HG02623 (cell line): Measurements from ENCODE around the gene BRME1.

Experiments used
- ATAC-seq: cut with Tn5 transposase; IDR thresholded peaks from one replicate; pipeline ENCODE4 v1.9.1; 2021; ENCODE audit warnings: moderate library complexity; ENCODE audit not compliant: unreplicated experiment

Gene BRME1

DNA sequence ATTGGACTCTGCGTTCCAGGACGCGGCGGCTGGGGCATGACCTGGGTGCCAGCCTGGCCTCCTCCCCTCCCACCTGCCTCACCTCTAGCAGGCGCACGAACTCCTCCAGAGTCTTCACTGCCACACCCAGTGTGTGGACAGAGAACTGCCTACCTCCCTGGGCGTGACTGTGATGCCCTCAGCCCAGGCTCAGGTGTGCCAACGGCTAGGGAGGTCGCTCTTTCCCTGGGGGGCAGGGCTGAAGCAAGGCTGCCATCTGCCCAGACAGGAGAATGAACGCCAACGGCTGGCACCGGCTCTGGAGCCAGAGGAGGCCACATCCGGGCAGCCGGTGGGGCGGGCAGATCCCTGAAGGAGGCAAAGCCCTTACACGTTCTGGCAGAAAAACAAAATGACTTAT lies 17.6 kb downstream of the BRME1 start:
- no peak for ATAC-seq

DNA sequence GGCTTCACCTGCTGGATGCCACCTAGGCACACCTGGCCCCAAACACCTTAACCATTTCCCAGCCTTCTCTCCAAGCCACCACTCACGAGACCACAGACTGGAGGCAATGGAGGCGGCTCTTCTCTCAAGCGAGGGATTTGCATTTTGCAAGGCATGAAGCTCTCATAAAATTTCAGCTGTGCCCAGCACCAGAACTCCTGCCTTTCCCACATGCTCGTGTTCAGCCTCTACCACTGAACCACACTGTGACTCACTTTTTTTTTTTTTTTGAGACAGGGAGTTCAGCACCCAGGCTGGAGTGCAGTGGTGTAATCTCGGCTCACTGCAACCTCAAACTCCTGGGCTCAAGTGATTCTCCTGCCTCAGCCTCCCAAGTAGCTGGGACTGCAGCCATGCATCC lies 18.4 kb downstream of the BRME1 start:
- ATAC-seq: no peak

DNA sequence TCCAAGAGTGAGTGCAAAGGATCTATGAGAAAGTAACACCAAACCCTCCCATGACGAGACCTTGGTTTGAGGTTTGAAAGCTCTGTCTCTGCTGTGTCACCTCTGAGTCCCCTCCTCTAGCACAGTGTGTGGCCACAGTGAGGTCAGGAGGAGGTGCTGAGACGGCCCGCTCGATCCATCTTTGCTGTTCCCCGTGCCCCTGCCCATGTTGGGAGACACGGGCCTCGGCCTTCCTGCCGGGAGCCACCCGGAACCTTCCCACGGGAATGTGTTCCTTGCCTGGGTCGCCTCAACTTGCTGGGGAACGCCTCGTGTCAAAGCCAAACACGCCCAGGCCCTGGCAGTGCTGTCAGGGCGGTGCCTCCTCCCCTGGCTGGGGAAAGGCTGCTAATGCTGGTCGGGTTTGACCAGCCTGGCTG lies 18.9 kb downstream of the BRME1 start:
- no peak for ATAC-seq

DNA sequence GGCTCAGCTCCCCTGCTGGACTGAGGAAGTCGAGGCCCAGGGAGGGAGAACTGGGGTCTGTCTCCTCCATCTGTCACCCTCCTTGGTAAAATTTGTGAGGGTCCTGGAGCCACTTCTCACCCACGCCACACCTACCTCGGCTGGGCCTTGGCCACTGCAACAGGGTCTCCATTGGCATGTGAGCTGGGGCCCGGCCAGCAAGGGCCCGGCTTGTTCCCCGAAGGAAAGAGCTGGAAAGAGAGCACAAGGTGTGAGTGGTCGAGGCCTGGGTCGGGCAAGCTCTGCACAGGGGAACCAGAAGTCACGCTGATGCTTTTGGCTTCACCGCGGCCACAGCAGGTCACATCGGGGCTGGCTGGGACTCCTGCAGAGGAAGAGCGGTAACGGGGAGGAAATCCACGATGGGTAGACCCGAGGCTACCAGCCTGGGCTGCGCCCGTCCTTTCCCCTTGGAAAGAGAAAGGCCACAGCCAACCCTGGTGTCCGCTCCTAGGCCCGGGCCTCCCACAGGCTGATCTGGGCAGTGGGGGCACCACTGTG lies 20.0 kb downstream of the BRME1 start:
- no peak for ATAC-seq

DNA sequence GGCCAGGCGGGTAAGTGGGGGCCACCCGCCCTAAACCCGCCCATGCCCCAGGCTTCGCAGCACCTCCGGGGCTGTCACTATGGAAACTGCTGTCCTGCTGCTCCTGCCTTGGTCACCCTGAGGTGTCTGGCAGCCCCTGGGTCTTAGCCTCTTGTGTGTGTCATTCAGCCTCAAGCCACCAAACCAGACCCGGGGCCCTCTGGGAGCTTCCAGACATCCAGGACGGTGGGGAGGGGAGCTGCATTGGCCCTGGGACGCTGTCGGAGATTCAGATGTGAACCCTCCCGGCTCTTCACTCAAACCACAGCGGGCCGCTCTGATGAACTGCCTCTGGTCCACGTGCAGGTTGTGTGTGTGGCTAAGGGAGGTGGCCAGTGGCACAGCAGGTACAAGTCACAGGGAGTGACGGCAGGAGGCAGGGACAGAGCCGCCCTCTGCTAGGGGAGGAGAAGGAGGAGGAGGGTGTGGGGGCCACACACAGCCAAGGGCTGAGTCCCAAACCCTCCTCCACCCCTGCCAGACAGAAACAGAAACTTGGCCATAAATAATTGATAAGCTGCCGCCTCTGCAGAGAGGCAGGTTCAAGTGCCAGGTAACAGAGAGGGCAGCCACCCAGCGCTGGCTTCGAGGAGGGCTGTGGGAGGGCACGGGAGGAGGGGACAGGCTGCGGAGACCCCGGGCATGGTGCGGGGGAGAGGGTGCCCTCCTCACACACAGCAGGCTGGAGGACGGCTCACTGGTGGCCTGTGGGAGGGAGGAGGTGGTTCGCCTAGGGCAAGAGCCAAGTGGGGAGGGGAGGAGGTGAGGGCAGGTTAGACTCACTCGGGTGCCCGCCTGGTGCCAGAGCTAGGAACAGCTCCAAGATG lies 21.0 kb downstream of the BRME1 start:
- no peak for ATAC-seq

DNA sequence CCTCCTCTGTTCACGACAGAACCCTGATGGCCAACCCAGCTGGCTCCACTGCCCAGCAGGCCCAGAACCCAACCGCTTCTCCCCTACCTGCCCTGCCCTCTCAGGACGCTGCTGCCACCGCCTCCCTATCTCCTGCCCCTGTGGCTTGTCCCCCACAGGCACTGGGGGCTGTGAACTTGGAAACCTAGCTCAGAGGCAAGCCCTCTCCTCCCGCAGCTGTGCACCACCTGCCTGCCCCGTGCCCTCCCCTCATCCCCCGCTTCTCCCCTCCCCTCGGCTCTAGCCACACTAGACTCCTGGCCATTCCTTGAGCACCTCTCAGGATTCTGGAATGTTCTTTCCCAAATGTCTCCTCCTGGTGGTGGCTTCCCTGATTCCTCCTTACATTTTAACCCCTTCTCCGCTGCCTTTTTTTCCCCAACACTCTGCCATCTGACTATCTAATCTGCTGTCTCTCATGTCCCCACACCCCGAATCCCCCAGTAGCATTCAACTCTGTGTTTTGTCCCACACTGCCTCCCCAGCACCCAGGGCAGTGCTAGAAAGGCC lies 22.3 kb downstream of the BRME1 start:
- no peak for ATAC-seq

DNA sequence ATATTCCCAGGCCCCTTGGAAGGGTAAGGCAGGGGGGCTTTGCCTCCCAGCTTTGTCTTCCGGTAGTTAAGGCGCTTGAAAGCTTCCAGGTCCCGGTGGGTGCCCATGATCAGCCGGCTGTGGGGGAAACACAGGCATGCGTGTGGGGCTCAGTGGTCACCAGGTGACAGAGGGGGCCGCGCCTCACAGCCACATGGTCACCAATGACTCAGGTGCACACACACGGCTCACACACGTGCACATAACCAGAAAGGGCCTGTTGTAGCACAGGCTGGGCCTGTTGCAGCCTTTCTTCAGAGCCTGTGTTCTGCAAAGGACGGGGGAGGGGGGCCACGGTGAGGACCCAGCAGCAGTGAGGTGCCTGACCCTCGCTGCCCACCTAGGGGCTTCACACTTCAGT lies 23.1 kb downstream of the BRME1 start:
- ATAC-seq: no peak

DNA sequence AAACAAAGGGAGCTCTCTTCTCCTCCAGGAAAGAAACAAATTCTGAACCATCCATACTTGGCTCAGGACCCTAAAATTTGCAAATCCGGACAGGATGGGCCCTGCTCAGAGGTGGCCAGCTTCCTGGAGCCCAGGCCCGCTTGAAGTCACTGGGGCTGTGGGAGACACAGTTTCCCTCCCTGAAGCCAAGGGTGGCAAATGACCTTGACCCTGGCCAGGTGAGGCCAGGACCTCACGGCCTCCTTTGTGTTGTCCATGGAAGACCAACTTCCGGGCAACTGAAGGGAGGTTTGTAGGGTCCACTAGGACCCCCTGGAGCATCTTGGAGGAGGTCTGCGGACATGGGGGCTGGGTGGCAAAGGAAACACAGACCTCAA lies 23.5 kb downstream of the BRME1 start:
- no peak for ATAC-seq

DNA sequence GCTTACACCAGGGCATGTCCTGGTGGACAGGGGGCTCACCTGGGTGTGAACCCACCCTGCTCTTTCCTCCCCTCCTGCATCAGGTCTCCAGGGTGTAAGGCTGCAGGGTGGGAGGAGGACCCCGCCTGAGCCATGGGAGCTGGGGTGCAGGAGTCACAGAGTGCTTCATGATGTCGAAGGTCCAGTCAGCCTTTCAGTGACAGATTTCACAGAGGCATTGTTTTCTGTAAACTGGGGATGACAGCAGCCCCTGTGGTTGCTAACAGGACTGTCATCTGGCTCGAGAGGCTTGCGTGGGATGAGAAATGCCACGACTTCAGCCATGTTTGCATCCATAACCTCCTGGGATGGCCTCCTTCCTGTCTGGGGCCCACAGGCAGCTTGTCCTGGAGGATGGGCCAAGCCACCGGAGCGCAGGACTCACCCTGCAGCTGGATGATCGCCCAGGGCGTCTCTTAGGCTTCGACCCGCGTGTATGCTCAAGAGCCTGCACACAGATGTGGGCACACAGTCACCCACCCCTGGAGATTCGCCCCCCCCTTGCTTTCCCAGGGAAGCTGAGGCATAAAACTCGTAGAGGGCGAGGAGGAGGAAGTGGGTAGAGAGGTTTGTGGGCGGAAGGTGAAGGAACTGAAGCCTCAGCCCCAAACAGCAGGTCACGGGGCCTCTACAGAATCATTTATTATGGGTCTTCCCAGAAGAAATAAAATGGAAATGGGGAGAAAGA lies 24.1 kb downstream of the BRME1 start:
- ATAC-seq: no peak

DNA sequence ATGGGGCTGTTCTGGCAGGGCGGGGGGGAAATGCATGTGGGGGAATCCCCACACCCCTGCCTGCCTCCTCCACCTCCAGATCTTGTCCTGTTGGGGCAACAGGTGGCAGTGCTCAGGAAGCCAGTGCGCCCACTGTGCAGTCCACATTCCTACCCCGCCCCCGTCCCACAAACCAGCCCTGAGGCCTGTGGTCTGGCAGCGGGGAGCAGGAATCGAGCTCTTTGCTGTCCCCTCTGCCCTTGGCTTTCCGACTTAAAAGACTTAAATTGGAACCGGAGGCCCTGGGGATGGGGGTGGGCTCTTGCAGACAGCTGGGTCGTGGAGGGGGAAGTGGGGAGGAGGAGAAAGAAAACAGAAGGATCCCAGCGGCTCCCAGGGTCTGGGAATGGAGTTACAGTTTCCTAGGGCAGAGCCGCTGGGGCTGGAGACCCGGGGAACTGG lies 24.6 kb downstream of the BRME1 start:
- ATAC-seq: no peak

DNA sequence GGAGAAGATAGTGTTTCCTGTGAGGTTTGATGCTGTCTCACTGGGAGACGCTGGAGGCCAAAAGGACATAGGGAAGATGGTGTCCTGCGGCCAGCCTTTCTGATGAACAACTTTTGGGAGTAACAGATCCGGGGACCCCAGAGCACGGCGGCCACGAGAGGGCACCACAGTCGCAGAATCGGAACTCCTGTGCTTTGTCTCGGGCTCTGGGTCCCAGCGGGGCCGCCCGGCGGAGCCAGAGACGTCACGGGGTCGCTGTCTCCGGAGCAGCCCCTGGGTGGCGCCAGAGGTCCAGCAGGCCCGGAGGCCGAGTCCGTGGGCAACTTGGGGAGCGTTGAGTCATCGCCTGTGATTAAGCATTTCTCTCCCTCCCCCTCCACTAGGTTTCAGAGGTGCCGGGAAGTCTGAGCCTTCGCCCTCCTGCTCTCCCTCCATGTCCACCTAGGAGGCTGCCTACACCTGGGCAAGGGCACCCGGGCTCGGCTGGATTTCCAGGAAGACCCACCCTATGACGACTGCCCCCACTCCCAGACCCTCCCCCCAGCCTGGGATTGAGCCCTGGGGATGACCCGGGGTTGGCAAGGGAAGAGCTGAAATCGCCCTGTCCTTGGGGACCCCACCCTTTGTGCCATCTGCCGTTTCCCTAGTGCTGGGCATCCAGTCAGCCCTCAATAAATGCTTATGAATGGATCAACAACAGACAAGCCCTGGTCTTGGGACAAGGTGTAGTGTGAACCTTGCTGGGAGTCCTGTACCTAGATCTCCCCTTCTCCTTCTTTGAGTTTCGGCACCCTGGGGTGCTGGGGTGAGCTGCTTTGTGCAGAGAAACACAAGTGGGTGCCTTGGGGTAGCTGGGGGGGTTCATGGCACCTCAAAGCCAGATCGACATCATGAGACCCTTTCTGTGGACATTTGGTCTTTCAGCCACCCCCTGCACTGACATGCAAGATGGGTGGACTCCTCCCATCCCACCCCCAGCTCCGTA lies 25.6 kb downstream of the BRME1 start:
- peak; percentile 83 for ATAC-seq

DNA sequence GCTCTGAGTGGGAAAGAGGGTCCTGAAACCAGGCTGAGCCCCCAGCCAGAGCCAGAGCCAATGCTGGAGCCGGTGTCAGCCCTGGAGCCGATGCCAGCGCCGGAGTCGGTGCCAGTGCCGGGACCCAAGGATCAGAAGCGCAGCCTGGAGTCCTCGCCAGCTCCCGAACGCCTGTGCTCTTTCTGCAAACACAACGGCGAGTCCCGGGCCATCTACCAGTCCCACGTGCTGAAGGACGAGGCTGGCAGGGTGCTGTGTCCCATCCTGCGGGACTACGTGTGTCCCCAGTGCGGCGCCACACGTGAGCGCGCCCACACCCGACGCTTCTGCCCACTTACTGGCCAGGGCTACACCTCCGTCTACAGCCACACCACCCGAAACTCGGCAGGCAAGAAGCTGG lies 28.6 kb downstream of the BRME1 start:
- ATAC-seq: no peak

DNA sequence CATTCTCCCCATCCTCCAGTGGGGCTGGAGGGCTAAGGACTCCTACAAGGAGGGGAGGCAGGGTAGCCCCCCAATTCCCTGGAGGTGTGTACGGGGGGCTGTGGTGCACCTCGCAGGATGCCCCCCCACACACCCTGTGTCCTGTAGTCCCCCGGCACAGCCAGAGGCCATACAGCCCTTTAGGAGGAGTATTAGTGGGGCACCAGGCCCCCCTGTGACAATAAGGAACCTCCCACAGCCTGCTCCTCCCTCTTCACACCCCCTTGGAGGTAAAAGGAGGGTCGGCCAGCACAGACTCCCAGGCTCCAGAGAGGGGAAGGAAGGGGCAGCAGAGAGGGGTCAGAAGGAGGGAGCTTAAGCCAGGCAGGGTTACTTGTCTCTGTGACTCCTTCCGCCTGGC lies 29.1 kb downstream of the BRME1 start, which contains the start of gene NANOS3:
Gene NANOS3, plus strand, starts transcription at position 301 of the 400 bp plus-strand sequence. CDS start 115 bp downstream, outside the sequence.
- no peak for ATAC-seq

DNA sequence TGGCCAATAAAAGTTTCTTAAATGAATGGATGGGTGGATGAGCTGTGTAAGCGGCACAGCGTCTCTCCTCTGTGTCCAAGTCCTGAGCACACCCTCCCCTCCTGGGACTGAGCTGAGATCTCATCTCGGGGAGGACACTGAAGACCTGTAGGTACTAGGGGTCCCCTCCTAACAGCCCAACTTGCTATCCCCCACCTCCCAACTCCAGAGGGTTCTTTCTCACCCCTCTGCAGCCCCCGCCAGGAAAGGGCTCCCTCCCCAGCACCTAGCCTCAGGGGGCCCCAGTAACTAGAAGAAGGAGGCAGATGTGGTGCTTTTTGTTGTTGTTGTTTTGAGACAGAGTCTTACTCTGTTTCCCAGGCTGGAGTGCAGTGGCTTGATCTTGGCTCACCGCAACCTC lies 30.1 kb downstream of the BRME1 start:
- ATAC-seq: no peak

DNA sequence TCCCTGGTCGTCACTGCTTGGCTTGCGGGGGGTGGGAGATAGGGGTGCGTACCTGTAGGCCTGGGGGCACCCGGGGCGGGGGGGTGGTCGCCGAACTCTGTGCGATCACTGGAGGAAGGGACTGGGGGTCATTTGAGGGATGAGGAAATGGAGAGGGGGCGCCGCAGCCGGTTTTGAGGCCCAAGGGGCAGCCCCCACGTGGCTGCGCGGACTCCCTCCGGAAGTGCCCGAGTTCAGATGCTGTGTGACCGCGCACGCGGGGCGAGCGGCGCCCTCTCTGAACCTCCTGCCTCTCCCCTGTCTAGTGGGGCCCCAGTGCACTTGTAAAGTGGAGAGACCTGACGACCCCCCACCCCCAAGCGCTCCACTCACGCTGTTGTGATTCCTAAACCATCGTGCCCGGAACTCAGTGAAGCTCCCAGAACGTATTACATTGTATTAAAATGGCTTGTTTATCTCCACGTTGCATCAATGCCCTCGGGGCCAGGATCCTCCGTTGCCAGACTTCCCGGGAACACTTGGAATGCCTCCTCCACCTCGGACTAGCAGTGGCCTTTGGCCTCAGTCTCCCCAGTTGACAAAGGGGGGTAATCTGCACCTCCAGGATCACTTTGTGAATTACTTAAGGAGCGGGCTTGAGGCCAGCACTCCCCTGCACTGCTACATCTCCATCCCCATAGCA lies 31.9 kb downstream of the BRME1 start:
- ATAC-seq: no peak

DNA sequence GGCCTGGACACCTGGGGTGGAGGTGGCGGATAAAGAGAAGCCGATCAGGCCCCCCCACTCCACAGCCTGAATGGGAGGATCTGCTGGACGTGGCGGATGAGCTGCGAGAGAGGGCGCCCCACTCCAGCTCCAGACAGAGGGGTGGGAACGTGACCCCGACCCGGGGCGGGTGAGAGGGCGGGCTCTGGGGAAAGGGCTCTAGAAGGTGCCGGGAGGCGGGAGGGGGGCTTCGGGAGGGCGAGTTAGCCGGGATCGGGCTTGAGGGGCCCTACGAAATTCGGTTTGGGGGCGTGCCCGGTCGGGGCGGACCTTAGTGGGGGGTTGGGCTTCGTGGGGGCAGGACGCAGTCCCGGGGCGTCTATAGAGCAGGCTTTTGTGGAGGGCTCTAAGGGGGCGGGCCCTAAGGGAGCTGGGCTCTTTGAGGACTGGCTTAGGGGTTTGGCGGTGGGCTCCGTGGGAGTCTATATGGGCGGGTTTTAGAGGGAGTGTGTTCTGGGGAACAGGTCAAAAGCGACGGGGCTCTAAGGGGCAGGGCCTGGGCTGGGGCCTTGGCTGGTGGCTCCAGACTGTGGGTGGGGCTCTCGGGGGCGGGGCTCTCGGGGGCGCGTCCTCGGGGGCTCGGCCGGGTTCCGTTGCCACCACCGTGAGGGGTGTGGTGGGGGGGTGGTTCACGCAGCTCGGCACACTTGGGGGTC lies 33.1 kb downstream of the BRME1 start:
- no peak for ATAC-seq

DNA sequence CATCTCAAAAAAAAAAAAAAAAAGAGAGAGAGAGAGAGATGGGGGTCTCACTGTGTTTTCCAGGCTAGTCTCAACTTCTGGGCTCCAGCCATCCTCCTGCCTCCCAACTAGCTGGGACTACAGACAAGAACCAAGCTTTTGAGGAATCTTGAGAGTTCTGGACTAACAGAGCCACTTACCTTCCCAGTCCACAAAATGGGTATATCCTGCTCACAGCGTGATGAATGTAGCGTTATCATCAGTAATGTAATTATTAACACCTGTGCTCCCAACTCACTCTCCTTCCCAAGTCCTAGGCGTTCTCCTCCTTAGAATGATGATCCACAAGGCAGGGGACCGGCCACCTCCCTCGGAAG lies 33.6 kb downstream of the BRME1 start:
- ATAC-seq: no peak

DNA sequence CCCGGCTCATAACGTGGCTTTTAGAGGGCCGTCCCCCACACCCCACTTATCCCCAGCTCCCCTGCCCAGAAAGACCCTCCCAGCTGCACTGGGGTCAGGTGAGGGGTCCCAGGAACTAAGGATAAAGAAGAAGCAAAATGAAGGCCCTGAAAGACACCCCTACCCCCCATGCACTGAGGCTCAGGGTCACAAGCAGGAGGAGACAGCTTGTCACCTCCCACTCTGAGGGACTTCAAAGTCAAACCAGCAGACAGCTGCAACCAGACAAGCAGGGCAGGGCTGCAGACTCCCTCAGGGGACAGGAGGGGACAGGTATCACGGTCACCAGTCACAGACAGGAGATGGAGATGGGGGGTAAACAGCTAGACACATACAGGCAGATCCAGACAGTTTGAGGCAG lies 35.0 kb downstream of the BRME1 start:
- no peak for ATAC-seq

DNA sequence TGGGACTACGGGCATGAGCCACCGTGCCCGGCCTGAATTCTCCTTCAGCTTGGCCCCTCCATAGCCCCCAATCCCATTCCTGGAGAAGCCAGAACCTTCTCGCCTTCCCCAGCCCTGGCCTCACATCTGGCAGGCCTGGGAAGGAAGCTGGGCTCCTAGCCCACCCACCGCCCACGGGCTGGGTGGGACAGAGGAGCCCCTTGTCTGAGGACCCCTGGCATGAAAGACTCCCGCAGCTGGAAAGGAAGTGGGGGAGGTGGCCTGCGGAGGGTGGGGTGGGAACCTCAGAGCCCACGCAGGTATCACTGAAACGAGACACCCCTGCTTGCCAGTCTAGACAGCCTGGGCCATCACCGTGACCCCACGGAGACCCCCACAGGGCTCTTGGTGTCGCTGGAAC lies 36.6 kb downstream of the BRME1 start:
- ATAC-seq: no peak
